ENCODE data around the gene CIZ1.

The CIZ1 gene

GRCh38 chr9:128162215-128163026 is 29.0 kb downstream of the CIZ1 start:
- no peak for DNase-seq (ENCODE audit: low read depth in 2 of 2)

- no peak for DNase-seq (ENCODE audit: low read depth in 2 of 2)
Measured at GRCh38 chr9:128161215-128161902, 30.0 kb downstream of the CIZ1 start.

- peak; percentile 40 to 44 for DNase-seq (ENCODE audit: low read depth in 2 of 2)
Measured at GRCh38 chr9:128160603-128160987, 30.8 kb downstream of the CIZ1 start.

GRCh38 chr9:128159784-128160602 is 31.4 kb downstream of the CIZ1 start, which contains the start of gene BBLN:
TSS of gene BBLN (plus strand) at chr9:128160265. CDS start at chr9:128160408, 143 bp downstream.
- peak; percentile 89 to 94 for DNase-seq (ENCODE audit: low read depth in 2 of 2)

GRCh38 chr9:128159522-128159783 is 31.9 kb downstream of the CIZ1 start:
- peak; percentile 12 to 15 for DNase-seq (ENCODE audit: low read depth in 2 of 2)

GRCh38 chr9:128155736-128156500 is 35.5 kb downstream of the CIZ1 start:
- DNase-seq (ENCODE audit: low read depth in 2 of 2) = no peak

- no peak for DNase-seq (ENCODE audit: low read depth in 2 of 2)
Measured at GRCh38 chr9:128153947-128154695, 37.3 kb downstream of the CIZ1 start.

- no peak for DNase-seq (ENCODE audit: low read depth in 2 of 2)
Measured at GRCh38 chr9:128153060-128153946, 38.1 kb downstream of the CIZ1 start.

GRCh38 chr9:128152133-128153059 is 39.0 kb downstream of the CIZ1 start:
- DNase-seq (ENCODE audit: low read depth in 2 of 2) = no peak

GRCh38 chr9:128151309-128152132 is 39.9 kb downstream of the CIZ1 start:
- DNase-seq (ENCODE audit: low read depth in 2 of 2) = no peak

GRCh38 chr9:128150594-128151308 is 40.6 kb downstream of the CIZ1 start:
- DNase-seq (ENCODE audit: low read depth in 2 of 2) = no peak

- DNase-seq (ENCODE audit: low read depth in 2 of 2) = no peak
Measured at GRCh38 chr9:128149951-128150593, 41.3 kb downstream of the CIZ1 start.

- DNase-seq (ENCODE audit: low read depth in 2 of 2) = no peak
Measured at GRCh38 chr9:128149001-128149701, 42.2 kb downstream of the CIZ1 start, which contains the start of gene LCN2. TSS of gene LCN2 (plus strand) at chr9:128149453. CDS start at chr9:128149526, 73 bp downstream.

GRCh38 chr9:128148509-128149000 is 42.8 kb downstream of the CIZ1 start:
- DNase-seq (ENCODE audit: low read depth in 2 of 2) = no peak

- no peak for DNase-seq (ENCODE audit: low read depth in 2 of 2)
Measured at GRCh38 chr9:128146591-128147120, 44.7 kb downstream of the CIZ1 start.

GRCh38 chr9:128145951-128146351 is 45.4 kb downstream of the CIZ1 start:
- DNase-seq (ENCODE audit: low read depth in 2 of 2) = no peak
